GM21381 (cell line): ENCODE results near the gene UBA52.

Experiments used
- ATAC-seq: cut with Tn5 transposase; IDR thresholded peaks from one replicate; pipeline ENCODE4 v1.9.1; 2021; ENCODE audit warnings: mild to moderate bottlenecking, moderate library complexity; ENCODE audit not compliant: unreplicated experiment

Gene UBA52

DNA sequence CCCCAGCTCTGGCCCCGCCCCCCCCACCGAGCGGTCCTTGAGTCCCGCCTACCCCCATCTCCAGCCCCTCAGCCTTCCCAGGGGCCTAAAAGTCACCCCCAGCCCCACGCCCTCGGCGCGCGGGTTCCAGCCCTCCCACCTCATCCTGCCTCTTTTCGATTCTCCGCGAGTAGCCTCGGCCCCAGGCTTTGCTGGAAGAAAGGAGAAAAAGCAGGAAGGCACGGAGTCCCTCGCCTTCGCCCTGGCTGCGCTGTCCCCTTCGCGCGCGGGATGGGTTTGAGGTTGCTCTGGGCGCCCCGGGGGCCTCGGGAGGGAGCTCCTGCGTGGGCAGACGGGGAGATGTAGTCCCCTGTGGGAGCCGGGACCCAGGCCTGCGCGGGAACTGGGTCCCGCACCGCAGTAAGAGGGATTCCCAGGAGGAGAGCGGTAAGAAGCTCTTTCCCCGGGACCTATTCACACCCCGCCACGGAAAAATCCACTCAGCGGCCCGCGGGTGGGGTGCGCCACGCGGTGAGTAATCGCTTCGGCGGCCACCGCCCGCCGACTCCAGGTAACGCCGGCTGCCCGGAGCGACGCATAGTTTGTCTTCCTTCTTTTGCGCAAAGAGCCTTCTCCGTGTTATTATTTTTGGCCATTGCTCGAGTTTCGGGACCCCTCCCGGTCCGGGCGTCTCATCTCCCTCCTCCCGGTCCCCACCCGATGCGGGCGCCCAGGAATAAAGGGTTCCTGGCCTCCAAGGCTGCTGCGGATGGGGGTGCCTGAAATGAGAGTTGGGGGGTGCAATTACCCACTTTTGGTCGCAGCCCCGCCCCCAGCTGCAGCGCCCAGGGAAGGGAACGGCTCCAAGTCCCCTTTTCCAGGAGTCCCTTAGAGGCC lies 35.8 kb downstream of the UBA52 start:
- no peak for ATAC-seq

DNA sequence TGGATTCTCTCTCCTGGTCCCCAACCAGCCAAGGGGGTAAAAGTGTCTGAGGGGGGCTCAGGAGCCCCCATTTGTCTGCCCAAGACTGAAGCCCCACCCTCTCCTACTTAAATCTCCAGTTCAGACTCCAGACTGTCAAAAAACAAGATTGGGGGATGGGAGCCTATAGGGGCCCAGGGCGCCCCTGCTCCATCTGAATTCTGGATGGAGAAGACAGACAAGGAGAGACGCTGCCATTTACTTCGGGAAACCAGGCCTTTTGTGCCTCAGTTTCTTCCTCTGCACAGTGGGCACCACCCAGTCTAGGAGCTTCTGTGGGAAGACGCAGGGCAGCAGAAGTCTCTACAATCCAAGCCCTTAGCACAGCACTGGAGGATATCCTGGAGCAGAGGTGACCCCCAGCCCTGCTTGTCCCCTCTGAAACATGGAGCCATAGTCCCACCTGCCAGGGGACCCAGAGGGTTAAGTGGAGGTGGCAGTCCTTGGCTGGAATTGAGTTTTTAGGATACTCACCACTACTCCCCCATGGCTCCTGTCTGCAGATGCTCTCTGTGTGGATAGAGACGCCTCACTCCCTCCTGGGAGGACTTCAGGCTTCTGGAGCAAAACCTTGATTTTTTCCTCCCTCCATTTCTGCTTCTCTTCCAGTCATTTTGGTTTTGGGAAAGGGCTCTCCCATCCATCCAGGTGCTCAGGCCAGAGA lies 36.6 kb downstream of the UBA52 start:
- no peak for ATAC-seq

GRCh38 chr19:18608805-18609716 lies 37.4 kb downstream of the UBA52 start:
- ATAC-seq = no peak

DNA sequence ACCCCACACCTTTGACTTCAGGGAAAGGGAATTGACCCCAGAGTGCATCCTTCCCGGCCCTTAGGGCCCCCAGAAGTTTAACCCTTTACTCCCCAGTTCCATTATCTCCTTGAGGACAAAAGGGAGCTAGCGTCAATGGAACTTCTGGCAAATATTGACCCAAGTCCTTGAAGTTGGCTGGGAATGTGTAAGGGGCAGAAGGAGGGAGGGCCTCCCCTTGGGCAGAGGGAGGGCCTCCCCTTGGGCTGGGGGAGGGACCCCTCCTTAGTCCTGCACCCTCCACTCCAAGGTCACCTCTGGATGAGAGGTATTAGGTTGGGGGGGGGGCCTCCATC lies 38.0 kb downstream of the UBA52 start:
- ATAC-seq = no peak

DNA sequence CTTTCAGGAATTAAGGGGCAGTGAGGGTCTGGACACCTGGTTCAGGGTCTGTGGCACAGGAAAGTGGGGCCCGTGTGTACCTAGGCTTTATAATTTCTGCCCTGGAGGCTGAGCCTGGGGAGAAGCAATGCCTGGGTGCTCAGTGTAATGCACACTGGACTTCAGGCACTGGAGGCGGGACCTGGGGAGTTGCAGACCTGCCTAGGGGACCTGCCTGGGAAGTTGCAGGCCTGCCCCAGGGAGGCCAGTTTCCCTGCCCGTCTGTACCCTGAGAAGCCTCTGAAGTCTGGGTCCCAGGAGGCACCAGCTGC lies 38.5 kb downstream of the UBA52 start:
- ATAC-seq = no peak

- ATAC-seq = no peak
Measured at GRCh38 chr19:18610556-18611326, 39.1 kb downstream of the UBA52 start.

- ATAC-seq = no peak
Measured at GRCh38 chr19:18611327-18612050, 39.8 kb downstream of the UBA52 start.

DNA sequence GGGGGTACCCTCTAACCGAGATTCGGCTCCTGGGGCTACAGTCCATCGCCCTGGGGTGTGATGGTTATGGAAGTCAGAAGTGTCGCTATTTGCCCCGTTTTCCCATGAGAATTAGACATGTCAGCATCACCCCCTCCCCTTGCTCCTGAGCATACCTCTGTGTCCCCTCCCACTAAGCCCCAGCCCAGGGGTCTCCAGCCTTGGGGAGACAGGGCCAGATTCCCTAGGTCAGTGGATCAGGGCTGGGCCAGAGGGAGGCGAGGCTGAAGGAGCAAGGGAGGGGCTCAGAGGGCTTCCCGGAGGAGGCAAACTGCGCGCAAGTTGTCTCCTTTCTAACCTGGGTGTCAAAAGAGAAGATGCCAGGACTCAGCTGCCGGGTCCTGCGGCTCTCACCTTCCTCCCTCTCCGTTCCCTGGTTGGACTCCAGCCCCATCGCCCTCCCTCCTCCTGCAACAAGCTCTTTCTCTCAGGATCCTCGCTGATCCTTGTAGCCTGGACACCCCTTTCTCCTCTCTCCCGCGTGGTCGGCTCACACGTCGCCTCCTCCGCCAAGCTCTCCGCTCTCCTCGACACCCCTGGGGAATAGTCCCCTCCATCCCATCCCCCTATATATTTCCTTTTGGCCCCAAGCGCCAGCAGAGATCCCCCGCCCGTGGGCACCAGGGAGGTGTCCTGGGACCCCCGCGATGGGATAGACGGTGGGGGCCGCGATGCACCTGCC lies 40.6 kb downstream of the UBA52 start:
- no peak for ATAC-seq

DNA sequence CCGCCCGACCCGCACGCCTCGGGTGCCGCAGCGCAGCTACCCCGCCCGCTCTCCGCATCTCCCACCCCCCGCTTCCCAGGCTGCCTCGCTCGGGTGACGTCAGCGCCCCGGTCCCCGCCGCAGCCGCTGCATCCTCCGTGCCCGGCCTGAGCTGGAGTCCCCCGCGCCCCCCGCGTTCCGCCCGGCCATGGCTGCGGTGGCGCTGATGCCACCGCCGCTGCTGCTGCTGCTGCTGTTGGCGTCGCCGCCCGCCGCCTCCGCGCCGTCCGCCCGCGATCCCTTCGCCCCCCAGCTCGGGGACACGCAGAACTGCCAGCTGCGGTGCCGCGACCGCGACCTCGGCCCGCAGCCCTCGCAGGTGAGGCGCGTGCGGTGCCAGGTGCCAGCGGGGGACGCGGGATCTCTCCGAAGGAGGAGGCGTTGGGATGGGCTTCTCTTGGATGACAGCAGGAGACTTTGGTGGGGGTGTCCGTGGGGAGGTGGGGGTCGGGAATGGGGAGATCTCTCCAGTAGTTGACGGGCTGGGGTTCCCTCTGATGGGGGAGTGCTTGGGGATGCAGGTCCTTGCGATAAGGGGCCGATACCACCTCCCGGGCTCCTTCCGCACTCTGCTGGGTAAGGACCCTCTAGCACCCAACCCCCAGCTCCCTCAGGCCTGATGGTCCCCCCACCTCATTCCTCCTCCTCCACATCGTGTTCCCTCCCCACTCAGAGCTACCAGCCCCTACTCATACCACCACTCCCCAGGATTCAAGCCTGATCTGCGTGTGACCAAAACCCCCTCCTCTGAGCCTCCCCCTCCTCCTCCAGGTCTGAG lies 41.3 kb downstream of the UBA52 start, which contains the start of gene TMEM59L:
TMEM59L (plus strand) TSS at position 99 of the 817 bp plus-strand sequence; CDS start at position 188, 89 bp downstream.
- ATAC-seq = no peak

- no peak for ATAC-seq
Measured at GRCh38 chr19:18613589-18614234, 42.1 kb downstream of the UBA52 start.

DNA sequence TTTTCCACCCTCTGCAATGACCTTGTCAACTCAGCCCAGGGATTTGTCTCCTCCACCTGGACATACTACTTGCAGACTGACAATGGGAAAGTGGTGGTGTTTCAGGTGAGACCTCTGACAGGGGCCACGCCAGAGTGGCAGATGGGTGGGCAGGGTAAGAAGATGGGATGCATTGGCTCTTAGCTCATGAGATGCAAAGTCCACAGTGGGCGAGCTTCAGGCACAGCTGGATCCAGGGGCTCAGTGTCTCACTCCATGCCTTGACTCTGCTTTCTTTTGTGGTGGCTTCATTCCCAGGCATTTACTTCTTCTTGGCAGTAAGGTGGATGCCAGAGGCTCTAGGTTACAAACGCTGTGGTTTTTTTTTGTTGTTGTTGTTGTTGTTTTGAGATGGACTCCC lies 44.4 kb downstream of the UBA52 start:
- ATAC-seq = no peak

DNA sequence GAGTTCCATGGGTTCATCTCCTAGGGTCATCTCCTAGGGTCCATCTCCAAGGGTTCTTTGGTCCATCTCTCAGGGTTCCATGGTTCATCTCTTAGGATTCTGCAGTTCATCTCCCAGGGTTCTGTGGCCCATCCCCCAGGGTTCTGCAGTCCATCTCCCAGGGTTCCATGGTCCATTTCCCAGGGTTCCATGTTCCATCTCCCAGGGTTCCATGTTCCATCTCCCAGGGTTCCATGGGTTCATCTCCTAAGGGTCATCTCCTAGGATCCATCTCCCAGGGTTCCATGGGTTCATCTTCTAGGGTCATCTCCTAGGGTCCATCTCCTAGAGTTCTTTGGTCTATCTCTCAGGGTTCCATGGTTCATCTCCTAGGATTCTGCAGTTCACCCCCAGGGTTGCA lies 45.9 kb downstream of the UBA52 start:
- ATAC-seq = no peak

DNA sequence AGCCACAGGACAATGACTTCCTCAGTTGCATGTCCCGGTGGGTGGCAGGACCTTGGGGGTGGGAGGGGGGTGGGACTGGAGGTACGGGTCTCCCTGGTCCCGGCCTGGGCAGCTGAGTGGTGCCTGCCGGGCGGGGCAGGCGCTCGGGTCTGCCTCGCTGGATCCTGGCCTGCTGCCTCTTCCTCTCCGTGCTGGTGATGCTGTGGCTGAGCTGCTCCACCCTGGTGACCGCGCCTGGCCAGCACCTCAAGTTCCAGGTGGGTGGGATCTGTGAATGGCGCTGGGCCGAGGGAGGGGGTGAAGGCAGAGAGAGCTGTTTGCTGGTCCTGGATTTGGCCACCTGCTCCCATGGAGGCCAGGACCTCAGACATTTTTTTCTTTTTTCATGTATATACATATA lies 46.6 kb downstream of the UBA52 start:
- no peak for ATAC-seq

DNA sequence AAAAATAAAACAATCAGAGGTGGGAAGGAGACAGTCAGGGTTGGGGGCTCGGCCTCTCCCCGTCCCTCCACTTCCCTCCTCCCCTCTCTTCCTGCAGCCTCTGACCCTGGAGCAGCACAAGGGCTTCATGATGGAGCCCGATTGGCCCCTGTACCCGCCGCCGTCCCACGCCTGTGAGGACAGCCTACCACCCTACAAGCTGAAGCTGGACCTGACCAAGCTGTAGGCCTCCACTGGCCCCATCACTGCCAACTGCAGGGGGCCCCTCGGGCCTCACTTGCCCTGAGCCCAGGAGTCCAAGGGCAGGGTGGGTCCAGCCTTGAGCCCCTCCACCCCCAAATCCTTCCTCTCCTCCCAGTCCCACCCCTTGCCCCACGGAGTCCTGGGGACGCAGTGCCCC lies 48.7 kb downstream of the UBA52 start:
- no peak for ATAC-seq

DNA sequence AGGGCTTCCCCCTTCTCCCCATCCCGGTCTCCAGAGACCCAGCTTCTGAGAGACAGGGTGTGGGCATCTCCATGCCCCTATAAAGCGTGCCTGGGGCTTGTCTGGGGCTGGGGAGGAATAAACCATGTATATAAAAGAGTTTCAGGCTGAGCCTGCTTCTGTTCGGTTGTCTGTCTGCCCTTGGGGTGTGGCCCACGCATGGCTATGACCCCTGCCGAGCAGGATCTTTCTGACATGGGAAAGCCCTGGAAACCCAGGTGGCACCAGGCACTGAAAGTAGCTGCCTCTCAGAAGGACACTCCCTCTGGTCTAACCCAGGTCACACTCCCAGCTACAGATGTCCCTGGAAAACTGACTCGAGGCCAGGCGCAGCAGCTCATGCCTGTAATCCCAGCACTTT lies 49.2 kb downstream of the UBA52 start:
- no peak for ATAC-seq

DNA sequence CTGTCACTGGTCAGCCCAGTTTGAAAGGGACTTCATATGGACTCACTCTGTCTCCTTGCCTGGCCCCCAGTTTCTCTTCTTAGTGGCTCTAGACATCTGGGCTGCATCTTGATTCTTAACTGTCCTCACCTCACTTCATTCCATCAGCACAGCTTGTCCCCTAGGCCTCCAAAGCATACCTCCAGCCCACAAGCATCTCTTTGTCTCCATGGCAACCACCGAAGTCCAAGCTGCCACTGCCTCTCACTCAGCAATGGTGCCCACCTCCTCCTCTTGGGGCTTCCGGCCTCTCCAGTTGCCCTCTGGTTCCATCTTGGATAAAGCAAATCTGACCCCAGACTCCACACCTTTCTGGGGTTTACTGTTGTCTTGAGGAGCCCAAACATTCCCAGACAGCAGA lies 55.2 kb downstream of the UBA52 start:
- no peak for ATAC-seq
